HepG2 (cell line): ENCODE results near the gene CUTC. TPM values are rescaled to one million over a fixed set of nuclear protein-coding genes. Genes with fewer than 3 reads are reported as not detected.
"Not testable (repeated sequence)": the region's sequence is repeated elsewhere in the genome, so short reads cannot be mapped to it uniquely, and the experiment has no call there.

Experiments
- ATAC-seq: fragments of 200-7000 bp; cut with Tn5 transposase; 3 replicates; pipeline ENCODE4 v1.9.1; 2020; ENCODE audit warnings: mild to moderate bottlenecking, moderate library complexity
- BruUV-seq: library from RNA; stranded (reverse); fragments of 400-500 nt; replicated peaks from 2 replicates; lab custom pipeline; 2021; lab: Mats Ljungman, UMichigan
- CTCF ChIA-PET: fragments of 300-600 bp; formaldehyde crosslinking; extraction: SDS; loops from one replicate; lab custom pipeline; 2021; ENCODE audit warnings: low total read pairs, inconsistent platforms, low intra/inter-chr PET ratio; lab: Yijun Ruan, JAX
- POLR2A ChIA-PET: fragments of 350-600 bp; sonication (Branson Sonifier 250); formaldehyde crosslinking; loops from one replicate; lab custom pipeline; 2020; ENCODE audit warnings: antibody characterized with exemption, inconsistent platforms; lab: Yijun Ruan, JAX
- DNase-seq: peaks from one replicate; pipeline ENCODE4 v3.0.0-alpha.2; 2015; ENCODE audit warnings: low spot score
- FAIRE-seq: peaks from 3 replicates; lab custom pipeline; 2011; peaks lifted over from hg19 to GRCh38; lab: Jason Lieb, UNC
- H2AFZ ChIP-seq: one replicate; pipeline ENCODE4 v1.6.1; 2011; ENCODE audit warnings: low read length, inconsistent platforms
- H3K27ac ChIP-seq: fragments of 300-600 bp; 3 replicates; pipeline ENCODE4 v1.8.0; 2011; ENCODE audit warnings: mixed run types, mild to moderate bottlenecking, mixed read lengths, low read length, inconsistent platforms; ENCODE audit not compliant: insufficient read depth; ENCODE audit errors: extremely low read length
- H3K27me3 ChIP-seq, 2 experiments: fragments of 200-600 bp in 1 of 2; 2 replicates in 1 of 2; 3 replicates in 1 of 2; pipeline versions ENCODE4 v1.6.0 to v1.8.0; 2011; ENCODE audit warnings: low read length in 2 of 2, mild to moderate bottlenecking in 2 of 2, moderate library complexity in 2 of 2, inconsistent platforms in 1 of 2; ENCODE audit not compliant: insufficient read depth in 2 of 2, control insufficient read depth in 1 of 2
- H3K36me3 ChIP-seq, 2 experiments: fragments of 200-600 bp in 1 of 2; replicated peaks in 1 of 2; 2 replicates in 1 of 2; 3 replicates in 1 of 2; pipeline versions ENCODE4 v1.5.1 to v1.8.0; 2011; ENCODE audit warnings: low read length in 2 of 2, inconsistent platforms in 1 of 2; ENCODE audit not compliant: insufficient read depth in 2 of 2, control insufficient read depth in 1 of 2
- H3K4me1 ChIP-seq: 2 replicates; pipeline ENCODE4 v1.5.1; 2012; ENCODE audit warnings: low read length, inconsistent platforms; ENCODE audit not compliant: insufficient read depth
- H3K4me2 ChIP-seq: 2 replicates; pipeline ENCODE4 v1.6.0; 2011; ENCODE audit warnings: low read depth, low read length, inconsistent platforms
- H3K4me3 ChIP-seq, 3 experiments: fragments of 200-600 bp in 1 of 3; sonication (generic), shearing (Covaris generic) in 1 of 3; replicated peaks in 1 of 3; 2 replicates each; pipeline ENCODE4 v1.5.1; 2011 to 2016; ENCODE audit warnings: low read length in 3 of 3, inconsistent platforms in 2 of 3, low read depth in 2 of 3, mild to moderate bottlenecking in 2 of 3, control low read depth in 1 of 3, mixed read lengths in 1 of 3; ENCODE audit not compliant: insufficient read depth in 1 of 3
- H3K79me2 ChIP-seq: one replicate; pipeline ENCODE4 v1.6.1; 2011; ENCODE audit warnings: low read length, inconsistent platforms; ENCODE audit not compliant: insufficient read depth
- H3K9ac ChIP-seq: 2 replicates; pipeline ENCODE4 v1.6.0; 2011; ENCODE audit warnings: mild to moderate bottlenecking, low read depth, low read length, inconsistent platforms; ENCODE audit not compliant: insufficient read depth
- H3K9me3 ChIP-seq: 2 replicates; pipeline ENCODE4 v1.5.1; 2012; ENCODE audit warnings: mild to moderate bottlenecking, low read length
- H4K20me1 ChIP-seq: 2 replicates; pipeline ENCODE4 v1.6.0; 2011; ENCODE audit warnings: inconsistent platforms, mild to moderate bottlenecking, low read length, moderate library complexity; ENCODE audit not compliant: insufficient read depth
- HHEX ChIP-seq: IDR thresholded peaks from 2 replicates; pipeline ENCODE4 v1.6.1; 2016; ENCODE audit warnings: control low read depth
- SRF ChIP-seq: IDR thresholded peaks from 2 replicates; pipeline ENCODE4 v1.6.1; 2011; ENCODE audit warnings: mild to moderate bottlenecking, low read depth, low read length, moderate library complexity
- TCF12 ChIP-seq, 2 experiments: fragments of 450-650 bp in 1 of 2; sonication (generic) in 1 of 2; formaldehyde crosslinking in 1 of 2; IDR thresholded peaks; 2 replicates each; pipeline versions ENCODE4 v1.6.1 to v1.8.0; 2017 to 2022; ENCODE audit warnings: antibody characterized with exemption in 1 of 2, mild to moderate bottlenecking in 1 of 2, missing genetic modification reagents in 1 of 2, moderate library complexity in 1 of 2
- ZFP1 ChIP-seq: IDR thresholded peaks from 2 replicates; pipeline ENCODE4 v1.6.1; 2016
- ZFP36 ChIP-seq: fragments of 150-350 bp; IDR thresholded peaks from 2 replicates; pipeline ENCODE4 v1.6.1; 2018; ENCODE audit warnings: borderline replicate concordance, low read length, low read depth; ENCODE audit not compliant: partially characterized antibody
- ZFP36L1 ChIP-seq: sonication (generic); formaldehyde crosslinking; IDR thresholded peaks from 2 replicates; pipeline ENCODE4 v1.8.0; 2022; ENCODE audit warnings: mild to moderate bottlenecking, missing genetic modification reagents, moderate library complexity
- ZNF10 ChIP-seq: sonication (generic); formaldehyde crosslinking; IDR thresholded peaks from 2 replicates; pipeline ENCODE4 v1.4.0; 2020; ENCODE audit warnings: mild to moderate bottlenecking, low read depth, missing genetic modification reagents, borderline replicate concordance
- WGBS: methylation state at CpG from one replicate; pipeline ENCODE4 v1.1.6; 2017; ENCODE audit warnings: low lambda C conversion rate; 5-methylcytosine and 5-hydroxymethylcytosine counted together
- in situ Hi-C: cut with HindIII; loops from 2 replicates; pipeline ENCODE4 v1.10.0; 2017; ENCODE audit warnings: low pct_unique_long_range_greater_than_20kb; ENCODE audit not compliant: extremely low pct_ligation_motif_present
- intact Hi-C: fragments of 100-400 bp; cut with micrococcal nuclease; formaldehyde crosslinking; loops from one replicate; pipeline ENCODE4 v1.10.0; 2022; ENCODE audit not compliant: unreplicated experiment
- polyA plus RNA-seq, 8 experiments: library from polyadenylated mRNA; depleted of rRNA in 3 of 8; stranded (reverse) in 7 of 8; unstranded in 1 of 8; fragments of >200 nt; fragmentation: Illumina TruSeq in 4 of 8; extraction: Trizol in 4 of 8; gene quantifications; 2 replicates each; pipeline versions ENCODE4 v1.2.1 to v1.2.3, GENCODE V29; 2011 to 2016; ENCODE audit warnings: low read depth in 4 of 8, missing spikeins in 1 of 8, mixed read lengths in 1 of 8; ENCODE audit not compliant: insufficient read depth in 1 of 8
- total RNA-seq, 5 experiments: library from RNA; depleted of rRNA; stranded (reverse); fragments of >200 nt; fragmentation: Illumina TruSeq; extraction: Trizol; gene quantifications; 2 replicates each; pipeline ENCODE4 v1.2.3, GENCODE V29; 2016; ENCODE audit warnings: low read depth in 1 of 5
- TF ChIP-seq, protein P1 (sequence below): IDR thresholded peaks from 2 replicates; pipeline ENCODE4 v1.6.1; 2016

Gene CUTC
- total and polyA plus RNA-seq, 2 of the 13 experiments (the other 11 are each of a cell fraction or from before 2014, with no cell fraction given), result 22.3 to 25.8 TPM

- H3K27me3 ChIP-seq, BruUV-seq, H3K9me3 ChIP-seq, FAIRE-seq, H2AFZ ChIP-seq, intact Hi-C loops, H4K20me1 ChIP-seq, CTCF ChIA-PET, DNase-seq, ATAC-seq, H3K9ac ChIP-seq, H3K4me3 ChIP-seq, H3K27ac ChIP-seq: not testable (repeated sequence)
- POLR2A ChIA-PET, result interaction anchor here (0.6 to 3.7 kb wide), 5 partner anchors 21 to 112 kb away, joined by 3 to 73 read pairs (median 20); partner anchors contain the start of gene ABCC2
- in situ Hi-C loops, result loop anchor here (5.0 kb wide), 1 partner anchor 48 kb away; the partner anchor contains the start of gene ABCC2
- peaks cover 27% of the 10 kb centered on the region for H3K79me2 ChIP-seq
- 97% methylated on average over 10 of the region's 10 CpGs for WGBS
- peaks cover 3 to 13% of the 10 kb centered on the region in 2 experiments; a peak in 2 of 5 replicates for H3K36me3 ChIP-seq
- peak overlapping the region; percentile 82; the same call in 1 of the 2 replicates for H3K4me2 ChIP-seq
- H3K4me1 ChIP-seq, result peaks cover 30% of the 10 kb centered on the region
Measured at GRCh38 chr10:99734111-99734510, 2.1 kb downstream of the CUTC start.

- BruUV-seq, result no TSS peak
- H3K36me3 ChIP-seq, result peaks cover 14 to 66% of the 10 kb centered on the region in 2 experiments
- no peak overlapping the region for H3K4me3 ChIP-seq
- in situ Hi-C loops, result no loop called here
- H4K20me1 ChIP-seq, result no peaks in the 10 kb centered on the region
- WGBS, result 97% methylated on average over 2 of the region's 2 CpGs
- DNase-seq (no peak), FAIRE-seq (no peak)
- POLR2A ChIA-PET, result no interaction called here
- H3K27ac ChIP-seq, result no peak overlapping the region
- H3K4me1 ChIP-seq, result peaks cover 6% of the 10 kb centered on the region; the same call in 1 of the 2 replicates
- H3K79me2 ChIP-seq, result peaks cover 13% of the 10 kb centered on the region
- no peak overlapping the region for H2AFZ ChIP-seq
- intact Hi-C loops, result no loop called here
- TF ChIP-seq ZFP1 (CRISPR knock-in tag), result peak; percentile 98
- no peak for TF ChIP-seq TCF12 (IDR thresholded peaks at IDR 0.05)
- TF ChIP-seq TCF12 (CRISPR knock-in tag; IDR thresholded peaks at IDR 0.05), result no peak
- TF ChIP-seq SRF, result no peak
- TF ChIP-seq ZFP36L1 (CRISPR knock-in tag), result no peak
- no peak for TF ChIP-seq ZFP36
- no peak for TF ChIP-seq HHEX (CRISPR knock-in tag)
- TF ChIP-seq ZNF10 (CRISPR knock-in tag), result no peak
- TF ChIP-seq, protein P1, sequence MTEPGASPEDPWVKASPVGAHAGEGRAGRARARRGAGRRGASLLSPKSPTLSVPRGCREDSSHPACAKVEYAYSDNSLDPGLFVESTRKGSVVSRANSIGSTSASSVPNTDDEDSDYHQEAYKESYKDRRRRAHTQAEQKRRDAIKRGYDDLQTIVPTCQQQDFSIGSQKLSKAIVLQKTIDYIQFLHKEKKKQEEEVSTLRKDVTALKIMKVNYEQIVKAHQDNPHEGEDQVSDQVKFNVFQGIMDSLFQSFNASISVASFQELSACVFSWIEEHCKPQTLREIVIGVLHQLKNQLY (CRISPR knock-in tag), result no peak
- TF ChIP-seq, all 625 proteins: peak for 1
- no peak overlapping the region for H3K9ac ChIP-seq
- no peak for ATAC-seq
- H3K4me2 ChIP-seq, result no peak overlapping the region
- peaks cover 14% of the 10 kb centered on the region for H3K9me3 ChIP-seq
- CTCF ChIA-PET, result no interaction called here
- no peaks in the 10 kb centered on the region for H3K27me3 ChIP-seq
Measured at GRCh38 chr10:99740260-99740659, 8.2 kb downstream of the CUTC start.
